Cortex of kidney (tissue), 1 donor: ENCODE measurements around the gene AGRN.
"Not testable (repeated sequence)": the region's sequence is repeated elsewhere in the genome, so short reads cannot be mapped to it uniquely, and the experiment has no call there.

Source experiments
- DNase-seq: peaks from one replicate; lab custom pipeline; 2025; lab: John Stamatoyannopoulos, UW

The AGRN gene

DNA sequence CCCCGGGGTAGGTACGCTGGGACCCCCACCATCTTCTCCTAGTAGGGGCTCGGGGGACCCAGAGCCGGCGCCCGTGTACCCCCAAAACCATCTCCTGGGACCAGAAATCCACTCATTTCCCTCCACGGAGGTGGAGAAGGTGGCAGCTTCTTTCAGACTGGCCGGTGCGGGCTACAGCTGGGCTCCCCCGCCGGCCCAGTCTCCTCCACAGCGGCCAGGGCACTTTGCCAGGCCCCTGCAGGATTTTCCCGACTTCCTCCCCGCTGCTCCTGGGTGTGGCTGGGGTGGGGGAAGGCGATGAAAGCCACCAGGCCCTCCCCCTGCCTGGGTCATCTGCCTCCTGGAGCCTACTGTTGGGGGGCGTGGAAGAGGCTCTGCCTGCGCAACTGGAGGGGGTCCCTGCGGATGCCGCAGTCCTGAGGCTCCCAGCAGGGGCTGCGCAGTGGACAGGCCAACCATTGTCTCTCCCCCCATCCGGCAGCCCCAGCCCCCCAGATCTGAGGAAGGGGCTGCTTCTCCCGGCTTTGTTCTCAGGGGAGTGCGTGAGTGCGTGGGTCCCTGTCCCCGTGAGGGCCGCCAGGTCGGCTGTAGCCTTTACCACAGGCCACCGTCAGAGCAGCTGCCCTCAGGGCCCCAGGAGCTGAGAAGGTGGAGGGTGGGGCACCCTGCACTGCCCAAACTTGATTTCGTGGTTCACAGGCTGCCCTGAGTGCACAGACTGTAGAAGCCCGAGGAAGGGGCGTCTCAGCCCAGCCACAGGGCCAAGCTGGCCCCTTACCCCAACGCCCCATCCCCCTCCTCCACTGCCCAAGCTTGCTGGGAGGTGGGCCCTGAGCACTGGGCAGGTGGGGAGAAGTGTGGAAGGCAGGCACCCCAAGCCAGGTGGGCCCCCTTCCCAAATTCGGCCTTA is 1.3 kb downstream of the AGRN start:
- no peak for DNase-seq

DNA sequence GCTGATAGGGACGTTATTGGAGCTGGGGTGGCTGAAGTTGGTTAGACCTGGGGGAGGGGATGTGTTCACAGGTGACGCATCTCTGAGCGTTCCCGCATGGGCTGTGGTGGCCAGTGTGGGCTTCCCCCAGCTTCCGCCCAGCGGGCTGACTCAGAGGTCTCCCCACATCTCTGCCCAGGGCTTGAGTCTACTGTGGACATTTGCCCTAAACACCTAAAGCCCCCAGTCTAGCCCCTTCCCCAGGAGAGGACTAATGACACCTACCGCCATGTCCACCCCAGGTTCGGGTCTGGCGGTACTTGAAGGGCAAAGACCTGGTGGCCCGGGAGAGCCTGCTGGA is 2.0 kb downstream of the AGRN start:
- DNase-seq, result no peak

DNA sequence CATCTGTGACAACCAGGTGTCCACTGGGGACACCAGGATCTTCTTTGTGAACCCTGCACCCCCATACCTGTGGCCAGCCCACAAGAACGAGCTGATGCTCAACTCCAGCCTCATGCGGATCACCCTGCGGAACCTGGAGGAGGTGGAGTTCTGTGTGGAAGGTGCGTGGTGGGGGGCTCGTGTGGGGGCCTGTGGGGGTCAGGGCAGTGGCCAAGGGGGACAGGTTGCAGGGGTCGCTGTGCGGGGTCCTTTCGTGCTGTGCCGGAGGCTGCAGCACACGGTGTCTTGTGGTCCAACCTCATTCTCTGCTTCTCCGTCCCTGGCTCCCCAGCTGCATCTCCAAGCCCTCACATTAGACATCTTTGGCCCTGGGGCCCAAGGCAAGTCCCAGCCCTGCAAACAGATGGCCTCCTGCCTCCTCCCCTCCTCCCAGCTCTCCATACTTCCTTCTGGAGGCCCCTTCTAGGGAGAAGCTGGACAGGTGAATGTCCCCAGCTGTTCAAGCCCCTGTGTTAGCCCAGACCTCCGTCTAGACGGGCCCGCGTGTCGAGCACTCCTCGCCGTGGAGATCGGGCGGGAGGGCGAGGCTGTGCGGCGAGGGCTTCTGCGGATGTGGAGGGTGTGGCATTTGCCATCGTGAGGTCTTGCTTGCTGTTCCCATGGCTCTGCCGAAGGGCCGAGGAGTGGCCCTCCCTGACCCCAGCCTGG is 2.5 kb downstream of the AGRN start:
- no peak for DNase-seq

DNA sequence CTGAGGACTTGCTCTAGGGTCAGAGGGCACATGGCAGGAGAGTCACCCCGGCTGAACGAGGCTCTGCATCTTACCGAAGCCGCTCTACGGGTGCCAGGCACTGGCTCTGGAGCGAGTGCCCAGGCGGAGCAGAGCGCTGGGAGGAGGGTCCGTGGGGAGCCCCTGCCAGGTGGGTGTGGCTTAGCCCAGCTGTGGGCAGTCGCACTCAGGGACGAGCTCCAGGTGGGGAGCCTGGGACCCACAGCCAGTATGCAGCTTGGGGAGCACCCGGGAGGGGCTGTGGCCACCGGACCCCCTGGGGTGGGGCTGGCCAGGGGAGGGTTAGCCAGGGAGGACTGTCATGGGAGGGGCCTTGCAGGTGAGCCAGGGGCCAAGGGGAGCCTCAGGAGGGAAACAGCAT is 3.8 kb downstream of the AGRN start:
- DNase-seq, result no peak

DNA sequence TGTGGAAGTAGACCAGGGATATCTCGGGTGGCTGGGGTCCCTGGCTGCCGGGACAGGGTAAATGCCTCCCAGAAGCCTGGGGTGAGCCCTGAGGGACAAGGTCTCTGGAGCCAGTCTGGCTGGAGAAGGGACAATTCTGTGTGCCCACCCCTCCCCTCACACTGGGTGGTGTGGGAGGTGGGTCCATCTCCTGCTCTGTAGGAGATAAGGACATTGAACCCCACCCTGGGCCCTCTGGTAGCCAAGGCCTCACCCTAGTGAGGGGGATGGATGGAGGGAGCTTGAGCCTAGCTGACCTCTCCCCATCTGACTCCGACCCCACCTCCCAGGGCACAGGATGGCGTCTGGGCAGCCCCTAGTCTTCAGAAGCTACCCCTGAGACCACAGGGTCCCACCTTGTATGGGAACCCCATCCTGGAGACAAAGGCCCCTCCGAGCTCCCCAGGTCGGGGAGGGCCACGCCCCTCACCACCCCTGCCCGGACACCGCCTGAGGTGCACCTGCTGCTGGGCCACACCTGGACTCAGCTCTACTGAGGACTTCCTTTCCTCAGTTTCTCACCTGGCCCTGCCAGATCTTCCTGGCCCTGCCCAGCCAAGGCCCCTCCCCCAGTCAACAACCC is 4.3 kb downstream of the AGRN start:
- DNase-seq, result no peak

DNA sequence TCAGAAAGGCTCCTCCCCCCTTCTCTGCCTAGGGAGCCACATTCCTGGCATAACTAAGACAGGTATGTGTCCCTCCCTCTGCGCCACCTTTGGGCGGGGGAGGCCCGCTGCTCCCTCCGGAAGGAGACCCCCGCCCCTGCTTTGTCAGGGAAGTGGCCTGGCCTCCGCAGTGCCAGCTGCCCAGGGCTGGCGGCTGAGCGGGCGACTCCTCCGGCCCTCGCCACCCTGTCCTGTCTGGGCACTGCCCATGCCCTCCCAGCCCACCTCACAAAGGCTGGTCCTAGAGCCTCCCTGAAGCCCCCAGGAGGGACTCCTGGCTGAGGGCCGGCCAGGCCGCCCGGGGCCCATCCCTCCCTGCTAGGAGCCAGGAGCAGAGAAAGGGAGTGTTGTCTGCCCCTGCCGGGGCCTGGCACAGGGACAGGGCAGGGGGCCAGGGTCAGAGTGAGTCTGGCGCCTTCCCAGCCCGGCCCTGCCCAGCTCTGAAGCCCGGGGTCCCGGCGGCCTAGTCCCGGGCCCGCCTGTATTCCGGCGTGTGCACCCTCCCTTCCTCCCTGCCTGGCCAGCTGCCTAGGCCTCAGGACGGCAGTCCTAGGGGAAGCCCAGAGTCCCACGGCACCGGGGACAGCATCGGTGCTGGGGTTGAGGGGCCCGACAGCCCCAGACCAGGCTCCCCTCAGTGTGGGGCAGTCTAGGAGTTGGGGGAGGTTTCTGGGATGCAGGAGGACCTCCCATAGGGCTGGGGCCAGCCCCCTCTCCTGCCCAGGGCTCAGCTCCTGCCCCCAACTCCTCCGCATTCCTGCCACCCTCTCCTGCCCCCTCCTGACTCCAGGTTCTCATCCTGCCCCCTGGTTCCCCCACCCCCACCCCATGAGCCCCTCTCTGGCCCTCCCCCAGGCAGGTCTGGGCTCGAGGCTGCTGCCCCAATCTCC is 5.1 kb downstream of the AGRN start:
- DNase-seq, result no peak

DNA sequence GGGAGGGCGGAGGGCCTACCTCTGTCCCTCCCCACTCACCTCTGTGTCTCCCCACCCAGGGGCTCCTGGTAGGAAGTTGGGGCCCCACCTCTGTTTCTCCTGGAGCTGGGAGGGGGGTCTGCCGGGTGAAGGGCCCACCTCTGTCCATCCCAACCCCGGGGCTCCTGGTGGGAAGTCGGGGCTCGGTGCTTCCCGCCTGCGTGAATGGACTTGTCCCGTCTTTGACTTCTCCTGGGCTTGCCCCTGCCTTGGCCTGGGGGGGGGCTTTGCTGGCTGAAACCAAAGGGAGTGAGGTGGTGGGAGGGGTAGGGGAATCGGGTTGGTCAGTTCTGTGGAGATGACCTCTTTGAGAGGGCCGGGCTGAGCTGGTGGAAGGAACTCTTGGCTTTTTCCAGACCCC is 5.8 kb downstream of the AGRN start:
- DNase-seq, result no peak

DNA sequence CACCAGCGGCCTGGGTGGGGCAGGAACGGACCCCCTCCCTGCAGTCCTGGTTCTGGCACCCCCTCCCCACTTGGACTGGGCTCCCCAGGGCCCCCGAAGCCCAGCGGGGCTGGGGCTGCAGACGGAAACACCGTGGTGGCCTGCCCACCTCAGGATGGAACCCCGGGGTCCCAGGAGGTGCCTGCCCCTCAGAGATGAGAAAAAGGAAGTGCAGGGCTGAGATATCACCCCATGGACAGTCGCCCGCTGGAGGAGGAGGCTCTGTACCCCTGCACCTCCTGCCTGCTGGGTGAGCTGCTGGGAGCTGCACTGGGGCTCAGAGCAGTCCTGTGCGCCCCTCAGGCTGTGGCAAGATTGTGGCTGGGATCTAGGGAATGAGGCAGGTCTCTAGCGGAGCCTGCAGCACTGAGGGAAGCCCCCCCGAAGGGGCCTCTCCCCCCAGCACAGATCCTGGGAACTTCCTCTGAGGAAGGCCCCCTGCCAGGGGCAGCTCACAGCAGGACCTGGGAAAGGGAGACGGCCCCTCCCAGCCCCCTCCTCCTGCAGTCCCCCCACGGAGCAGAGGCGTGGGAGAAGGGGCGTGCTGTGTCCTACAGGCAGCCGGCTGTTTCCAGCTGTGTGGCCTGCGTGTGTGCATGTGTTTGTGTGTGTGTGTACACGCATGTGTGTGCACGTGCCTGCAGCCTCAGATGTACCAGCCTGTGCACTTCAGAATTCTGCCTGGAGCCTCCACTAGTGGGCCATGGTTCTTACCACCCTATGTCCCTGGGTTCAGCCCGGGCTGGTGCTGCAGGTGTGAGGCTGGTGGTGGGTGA is 6.9 kb downstream of the AGRN start:
- no peak for DNase-seq

DNA sequence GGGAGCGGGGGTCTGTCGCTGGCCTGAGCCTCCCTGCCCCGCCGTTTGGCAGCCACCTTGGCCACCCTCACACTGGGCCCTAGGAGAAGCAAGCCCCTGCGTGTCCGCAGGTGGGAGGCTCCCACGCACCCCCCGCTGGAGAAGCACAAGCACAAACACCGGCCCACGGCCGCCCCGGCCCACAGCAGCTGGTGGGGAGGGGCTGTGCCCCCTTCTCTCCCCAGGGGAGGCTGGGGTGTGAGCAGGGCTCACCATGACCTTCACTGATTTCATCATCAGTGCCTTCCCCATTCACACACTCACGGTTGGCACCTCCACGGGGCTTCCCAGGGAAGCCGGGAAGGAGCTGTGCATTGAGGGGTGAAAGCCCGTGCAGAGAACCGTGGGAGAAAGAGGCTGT is 7.9 kb downstream of the AGRN start:
- no peak for DNase-seq

DNA sequence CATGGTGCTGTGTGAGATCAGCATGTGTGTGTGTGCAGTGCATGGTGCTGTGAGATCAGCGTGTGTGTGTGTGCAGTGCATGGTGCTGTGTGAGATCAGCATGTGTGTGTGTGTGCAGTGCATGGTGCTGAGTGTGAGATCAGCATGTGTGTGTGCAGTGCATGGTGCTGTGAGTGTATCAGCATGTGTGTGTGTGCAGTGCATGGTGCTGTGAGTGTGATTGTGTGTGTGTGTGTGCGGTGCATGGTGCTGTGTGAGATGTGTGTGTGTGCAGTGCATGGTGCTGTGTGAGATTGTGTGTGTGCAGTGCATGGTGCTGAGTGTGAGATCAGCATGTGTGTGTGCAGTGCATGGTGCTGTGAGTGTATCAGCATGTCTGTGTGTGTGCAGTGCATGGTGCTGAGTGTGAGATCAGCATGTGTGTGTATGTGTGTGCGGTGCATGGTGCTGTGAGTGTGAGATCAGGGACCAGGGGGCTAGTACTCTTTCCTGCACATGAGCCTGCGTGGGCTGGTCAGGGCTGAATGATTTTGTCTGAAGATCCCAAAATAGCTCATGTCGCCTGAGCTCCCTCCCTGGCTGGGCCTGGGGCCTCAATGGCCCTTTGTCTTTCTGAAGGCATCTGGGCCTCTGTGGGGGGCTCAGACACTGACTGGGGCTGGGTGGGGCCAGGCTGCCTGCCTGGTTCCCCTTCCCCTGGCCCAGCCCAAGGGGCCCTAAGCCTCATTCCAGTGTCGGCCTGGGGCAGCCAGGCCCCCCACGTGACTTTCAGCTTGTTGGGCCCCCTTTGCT is 11.1 kb downstream of the AGRN start:
- not testable (repeated sequence) for DNase-seq

DNA sequence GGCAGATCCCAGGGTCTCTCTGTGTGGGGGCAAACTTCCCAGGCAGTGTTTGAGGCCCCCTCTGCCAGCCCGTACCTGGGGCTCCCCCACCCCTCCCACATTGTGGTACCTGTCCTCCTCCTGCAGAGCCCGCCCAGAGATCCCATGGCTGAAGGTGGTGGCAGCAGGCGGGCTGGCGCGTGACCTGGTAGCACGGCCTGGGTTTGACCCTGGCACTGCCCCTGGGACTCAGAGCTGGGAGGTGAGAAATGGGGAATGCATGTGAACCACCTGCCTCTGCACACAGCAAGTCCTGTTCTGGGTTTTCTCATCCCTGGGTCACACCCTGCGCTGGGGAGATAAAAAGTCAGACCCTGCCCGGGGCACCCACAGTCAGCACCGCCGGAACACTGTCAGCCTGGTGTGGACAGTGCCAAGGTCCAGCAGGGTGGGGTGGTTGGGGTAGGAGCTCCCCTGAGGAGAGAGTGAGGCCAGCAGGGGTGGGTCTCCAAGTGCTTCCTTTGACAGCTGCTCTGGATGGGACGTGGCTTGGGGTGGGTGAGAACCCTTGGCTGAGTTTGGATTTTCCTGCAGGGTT is 11.8 kb downstream of the AGRN start:
- no peak for DNase-seq

DNA sequence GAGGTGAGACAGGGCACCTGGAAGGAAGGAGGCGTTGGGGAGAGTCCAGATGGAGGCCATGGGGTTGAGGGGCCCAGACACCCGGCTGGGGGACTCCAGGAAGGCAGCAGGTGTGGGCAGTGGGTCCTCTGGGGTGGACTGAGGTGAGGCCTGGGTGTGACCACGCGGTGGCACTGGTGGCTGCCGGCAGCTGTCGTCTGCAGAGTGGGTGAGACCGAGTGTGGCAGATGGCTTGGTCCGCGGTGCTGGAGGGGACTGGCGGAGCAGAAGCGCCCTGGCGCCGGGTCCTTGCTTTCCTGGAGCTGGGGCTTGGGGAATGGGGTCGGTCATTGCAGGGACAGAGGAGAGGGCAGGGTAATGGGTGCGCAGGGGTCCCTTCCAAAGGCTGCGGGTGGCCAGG is 12.5 kb downstream of the AGRN start:
- no peak for DNase-seq

DNA sequence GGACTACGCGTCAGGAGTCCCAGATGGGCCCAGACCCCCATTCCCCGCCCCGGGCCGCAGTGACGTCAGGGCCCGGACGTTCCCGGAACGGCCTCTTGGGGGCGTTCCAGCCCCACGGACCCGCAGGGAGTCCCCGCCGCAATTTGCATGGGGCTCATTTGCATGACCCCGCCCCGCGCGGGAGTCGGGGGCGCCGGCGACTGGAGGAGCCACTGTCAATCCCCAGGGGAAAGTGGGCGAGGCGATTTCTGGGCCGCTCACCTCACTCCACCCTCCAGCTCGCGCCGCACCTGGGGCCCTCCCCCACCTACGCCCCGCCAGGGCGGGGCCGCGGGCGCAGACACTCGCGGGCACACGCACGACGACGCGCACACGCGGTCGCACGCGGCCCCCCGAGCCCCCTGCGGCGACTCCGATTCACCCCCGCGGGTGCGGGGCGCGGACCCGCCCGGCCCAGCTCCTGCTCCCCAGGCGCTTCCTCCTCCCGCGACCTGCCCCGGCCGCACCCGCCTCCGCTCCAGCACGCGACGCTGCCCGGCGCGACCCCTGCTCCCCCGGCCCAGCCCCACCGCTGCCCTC is 13.2 kb downstream of the AGRN start:
- no peak for DNase-seq

DNA sequence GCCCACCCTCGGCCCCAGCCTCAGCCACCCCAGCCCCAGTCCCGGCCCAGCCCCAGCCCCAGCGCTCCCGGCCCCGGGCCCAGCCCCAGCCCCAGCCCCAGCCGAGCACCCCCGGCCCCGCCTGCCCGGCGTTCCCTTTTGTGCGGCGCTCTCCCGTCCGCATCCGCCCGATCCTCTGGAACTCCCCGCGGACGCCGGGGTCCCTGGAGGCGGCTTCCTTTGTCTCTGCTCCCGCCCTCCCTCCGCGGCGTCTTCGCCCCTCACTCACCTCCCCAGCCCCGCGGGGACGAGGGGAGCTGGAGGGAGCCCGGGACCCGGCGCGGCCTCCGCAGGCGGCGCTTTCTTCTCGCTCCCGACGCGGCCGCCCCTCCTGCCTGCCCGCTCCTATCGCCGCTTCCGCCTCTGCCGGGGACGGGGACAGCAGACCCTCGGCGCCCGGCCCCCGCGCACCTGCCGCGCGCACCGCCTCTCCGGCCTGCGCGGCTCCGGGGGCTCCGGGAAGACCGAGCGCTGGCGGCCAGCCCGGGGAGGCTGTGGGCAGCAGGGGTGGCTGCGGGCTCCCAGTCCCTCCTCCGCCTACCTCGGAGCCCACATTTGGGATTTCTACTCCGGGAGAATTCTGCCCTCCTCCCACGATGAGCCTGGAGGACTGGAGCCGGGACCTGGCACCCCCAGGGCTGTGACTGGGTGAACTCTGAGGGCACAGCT is 14.0 kb downstream of the AGRN start:
- DNase-seq, result no peak

DNA sequence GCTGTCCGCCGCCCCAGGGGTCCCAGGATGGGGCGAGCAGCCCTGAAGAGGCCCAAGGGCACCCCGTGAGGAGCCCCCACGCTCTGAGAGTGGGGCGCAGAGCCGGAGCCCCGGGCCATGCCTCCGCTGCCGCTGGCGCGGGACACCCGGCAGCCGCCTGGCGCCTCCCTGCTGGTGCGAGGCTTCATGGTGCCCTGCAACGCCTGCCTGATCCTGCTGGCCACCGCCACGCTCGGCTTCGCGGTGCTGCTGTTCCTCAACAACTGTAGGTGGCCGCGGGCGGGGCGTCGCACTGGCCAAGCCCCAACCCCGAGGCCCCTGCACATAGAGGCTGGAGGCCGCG is 14.5 kb downstream of the AGRN start:
- no peak for DNase-seq

DNA sequence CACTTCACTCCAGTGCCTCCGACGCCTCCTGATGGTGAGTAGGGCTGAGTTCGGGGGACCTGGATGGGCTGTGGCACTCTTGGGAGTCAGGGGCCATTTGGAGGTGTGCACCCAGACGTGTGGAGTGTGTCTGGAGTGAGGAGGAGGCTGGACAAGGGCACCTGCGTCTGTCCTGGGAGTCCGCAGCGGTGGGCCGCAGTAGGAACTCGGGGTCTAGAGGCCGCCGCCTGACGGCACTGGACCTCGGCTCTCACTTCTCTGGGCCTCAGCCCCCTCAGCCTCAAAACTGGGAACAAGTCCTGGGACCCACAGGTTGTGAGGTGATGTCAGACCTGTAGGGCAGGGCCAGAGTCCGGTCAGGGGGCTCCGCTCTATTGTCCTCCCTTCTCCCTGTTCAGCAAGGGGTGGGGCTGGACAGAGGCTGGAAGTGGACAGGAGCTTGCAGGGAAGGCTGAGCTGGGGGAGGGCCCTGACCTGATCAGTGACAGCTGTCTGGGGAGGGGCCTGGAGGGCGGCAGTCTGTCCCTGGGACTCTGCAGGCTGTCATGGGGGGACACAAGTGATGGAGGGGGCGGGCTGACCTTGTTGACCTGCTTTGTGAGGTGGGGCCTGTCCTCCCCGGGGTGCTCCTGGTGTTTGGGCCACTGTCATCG is 15.5 kb downstream of the AGRN start:
- DNase-seq, result no peak

DNA sequence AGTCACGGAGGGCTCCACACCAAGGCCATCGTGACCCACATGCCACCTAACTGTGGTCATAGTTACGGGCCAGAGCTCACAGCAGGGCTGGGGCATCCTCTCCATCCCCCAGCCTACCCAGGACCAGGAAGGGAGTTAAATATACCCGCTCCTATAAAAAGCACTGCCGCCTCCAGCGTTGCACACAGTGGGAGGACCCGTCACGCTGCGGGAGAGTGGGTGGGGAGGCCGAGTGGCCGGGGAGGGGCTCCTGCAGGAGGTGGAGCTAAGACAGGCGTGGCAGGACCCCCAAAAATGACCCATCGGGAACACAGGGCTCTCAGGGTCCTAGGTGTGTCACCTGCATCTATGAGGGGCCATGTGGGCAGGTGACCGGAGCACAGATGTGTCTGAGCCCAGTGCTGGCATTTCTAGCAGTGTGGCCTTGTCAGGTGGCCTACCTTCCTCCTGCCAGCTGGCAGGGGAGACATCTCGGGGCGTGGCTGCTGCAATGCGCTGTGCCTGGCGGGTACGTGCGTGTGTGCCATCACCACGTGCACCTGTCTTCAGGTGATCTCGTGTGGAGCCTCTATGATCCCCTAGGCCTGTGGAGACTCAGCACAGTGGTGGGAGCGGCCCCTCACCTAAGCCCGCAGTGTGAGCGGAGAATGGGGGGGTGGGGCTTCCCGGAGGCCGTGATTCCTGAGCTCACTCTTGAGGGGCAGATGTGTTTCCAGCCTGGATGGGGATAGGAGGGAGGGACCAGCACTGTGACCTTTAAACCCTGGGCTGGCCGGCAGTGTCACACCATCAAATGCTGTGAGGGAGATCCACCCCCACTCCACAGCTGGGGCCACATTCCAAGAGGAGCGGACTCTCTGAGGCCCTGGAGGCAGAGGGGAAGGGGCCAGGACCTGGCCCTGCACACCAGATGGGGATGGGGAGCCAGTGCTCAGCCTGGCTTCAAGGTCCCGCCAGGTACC is 17.7 kb downstream of the AGRN start:
- DNase-seq, result no peak
